ENCODE measurements around the gene GRK5. TPM values are rescaled to one million over a fixed set of nuclear protein-coding genes. Genes with fewer than 3 reads are reported as not detected.

The GRK5 gene
- total RNA-seq, 1 donor from 2014 or later, result 52.8 TPM

DNA sequence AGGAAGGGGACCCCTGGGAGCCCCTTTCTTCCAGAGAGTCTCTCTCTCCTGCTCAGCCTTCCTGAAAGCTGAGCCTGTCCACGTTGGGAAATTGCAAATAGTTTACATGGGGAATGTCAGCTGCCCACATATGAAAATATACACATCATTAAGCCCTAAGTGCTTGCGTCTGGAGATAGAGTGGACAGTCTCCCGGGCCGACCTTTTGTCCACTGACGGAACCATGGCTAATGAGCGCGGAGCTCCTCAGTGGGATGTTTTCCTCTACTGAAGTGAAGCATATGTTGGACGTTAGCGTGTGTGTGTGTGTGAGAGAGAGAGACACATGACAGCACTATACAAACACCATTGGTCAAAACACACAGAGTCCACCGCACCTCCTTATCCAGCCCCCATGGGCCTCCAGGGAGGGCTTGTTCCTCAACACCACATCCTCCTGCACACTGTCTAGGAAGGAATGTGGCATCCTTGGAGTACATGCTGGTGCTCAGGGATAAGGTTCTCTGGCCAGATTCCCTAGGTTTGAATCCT, 206.8 kb downstream of the GRK5 start:
- DNase-seq, result no peak
- Histone ChIP-seq H3K4me3 (no peak overlapping the region), H3K27ac (replicated peaks) (peak overlapping the region; percentile 89), H3K9me3 (replicated peaks) (no peaks in the 10 kb centered on the region), H3K4me1 (peaks cover 82% of the 10 kb centered on the region), H3K36me3 (no peaks in the 10 kb centered on the region), H3K27me3 (ENCODE audit: low read depth) (no peaks in the 10 kb centered on the region)
- intact Hi-C loops (cut with micrococcal nuclease), result no loop called here
- TF ChIP-seq, protein P1, sequence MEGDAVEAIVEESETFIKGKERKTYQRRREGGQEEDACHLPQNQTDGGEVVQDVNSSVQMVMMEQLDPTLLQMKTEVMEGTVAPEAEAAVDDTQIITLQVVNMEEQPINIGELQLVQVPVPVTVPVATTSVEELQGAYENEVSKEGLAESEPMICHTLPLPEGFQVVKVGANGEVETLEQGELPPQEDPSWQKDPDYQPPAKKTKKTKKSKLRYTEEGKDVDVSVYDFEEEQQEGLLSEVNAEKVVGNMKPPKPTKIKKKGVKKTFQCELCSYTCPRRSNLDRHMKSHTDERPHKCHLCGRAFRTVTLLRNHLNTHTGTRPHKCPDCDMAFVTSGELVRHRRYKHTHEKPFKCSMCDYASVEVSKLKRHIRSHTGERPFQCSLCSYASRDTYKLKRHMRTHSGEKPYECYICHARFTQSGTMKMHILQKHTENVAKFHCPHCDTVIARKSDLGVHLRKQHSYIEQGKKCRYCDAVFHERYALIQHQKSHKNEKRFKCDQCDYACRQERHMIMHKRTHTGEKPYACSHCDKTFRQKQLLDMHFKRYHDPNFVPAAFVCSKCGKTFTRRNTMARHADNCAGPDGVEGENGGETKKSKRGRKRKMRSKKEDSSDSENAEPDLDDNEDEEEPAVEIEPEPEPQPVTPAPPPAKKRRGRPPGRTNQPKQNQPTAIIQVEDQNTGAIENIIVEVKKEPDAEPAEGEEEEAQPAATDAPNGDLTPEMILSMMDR (IDR thresholded peaks at IDR 0.05; ENCODE audit: borderline replicate concordance), result no peak

DNA sequence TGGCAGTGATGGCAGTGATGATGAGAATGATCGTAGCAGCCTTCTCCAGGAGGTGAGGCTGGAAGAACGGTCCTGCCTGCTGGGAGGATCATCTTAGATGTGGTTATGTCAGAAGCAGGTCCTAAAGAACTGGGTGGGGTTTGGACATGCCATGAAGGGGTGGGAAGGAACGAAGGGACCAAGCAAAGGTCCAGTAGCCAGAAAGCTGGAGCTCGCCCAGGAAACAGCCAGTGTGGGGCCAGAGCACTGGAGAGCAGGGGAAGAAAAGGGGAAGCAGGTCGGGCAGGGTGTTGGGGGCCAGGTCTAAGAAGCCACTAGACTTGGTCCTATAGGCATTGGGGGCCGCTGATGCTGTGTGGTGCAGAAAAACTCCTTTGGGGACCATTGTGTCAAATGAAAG, 207.8 kb downstream of the GRK5 start:
- TF ChIP-seq, protein P1 (IDR thresholded peaks at IDR 0.05; ENCODE audit: borderline replicate concordance), result no peak
- DNase-seq, result no peak
- intact Hi-C loops (cut with micrococcal nuclease), result loop anchor here (5.0 kb wide), 1 partner anchor 213 kb away; no protein-coding TSS in a partner anchor

DNA sequence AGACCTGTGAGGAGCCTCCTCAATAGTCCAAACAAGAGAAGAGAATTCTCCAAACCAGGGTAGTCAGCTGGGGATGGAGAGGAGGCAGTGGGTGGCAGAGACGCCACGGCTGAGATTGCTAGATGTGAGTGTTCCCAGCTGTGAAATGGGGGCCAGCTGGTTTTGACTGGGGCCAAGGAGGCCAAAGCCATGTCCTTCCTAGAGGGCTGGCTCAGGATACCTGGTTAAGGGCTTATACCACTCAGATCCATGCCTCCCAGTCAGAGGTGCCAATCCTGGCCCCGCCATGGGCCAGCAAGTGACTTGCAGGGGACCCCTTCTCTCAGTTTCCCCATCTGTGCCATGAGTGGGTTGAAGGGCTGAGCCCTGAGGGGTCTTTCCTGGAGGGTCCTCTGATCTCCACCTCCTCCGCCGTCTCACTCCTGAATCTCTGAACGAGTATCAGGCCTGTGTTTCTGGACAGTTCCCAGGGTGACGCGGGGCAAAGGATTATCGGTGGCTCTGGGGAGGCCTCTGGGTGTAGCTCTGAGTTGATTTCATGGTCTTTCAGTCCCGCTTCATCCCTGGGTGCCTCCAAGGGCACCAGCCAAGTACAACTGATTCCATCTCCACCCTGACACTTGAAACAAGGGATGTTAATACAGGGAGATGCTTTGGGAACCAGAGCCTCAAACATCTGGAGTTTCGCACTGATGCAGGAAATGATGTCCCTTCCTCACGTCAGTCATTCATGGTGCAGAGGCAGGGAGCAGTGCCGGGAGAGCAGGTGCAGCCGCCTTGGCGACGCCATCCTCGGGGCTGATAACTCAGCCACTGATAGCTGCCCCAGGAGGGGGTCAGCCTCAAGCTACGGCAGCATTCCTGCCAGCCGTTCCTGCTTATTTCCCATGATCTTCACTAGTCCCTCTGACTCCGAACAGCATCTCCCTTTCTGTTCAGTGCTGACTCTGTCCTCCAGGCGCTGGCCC, 208.4 kb downstream of the GRK5 start:
- intact Hi-C loops (cut with micrococcal nuclease), result loop anchor here (5.0 kb wide), 1 partner anchor 214 kb away; no protein-coding TSS in a partner anchor
- peaks cover 70% of the 10 kb centered on the region for H3K4me1 ChIP-seq
- H3K27ac ChIP-seq (replicated peaks), result peak overlapping the region; percentile 89
- H3K27me3 ChIP-seq (ENCODE audit: low read depth), result no peaks in the 10 kb centered on the region
- H3K9me3 ChIP-seq (replicated peaks), result no peaks in the 10 kb centered on the region
- TF ChIP-seq, protein P1 (IDR thresholded peaks at IDR 0.05; ENCODE audit: borderline replicate concordance), result no peak
- H3K36me3 ChIP-seq, result no peaks in the 10 kb centered on the region
- H3K4me3 ChIP-seq, result no peak overlapping the region
- DNase-seq, result no peak

More for the DNA sequence above, 207.8 kb downstream of the GRK5 start:
- Histone ChIP-seq H3K27ac (replicated peaks) (peak overlapping the region; percentile 89), H3K9me3 (replicated peaks) (no peaks in the 10 kb centered on the region), H3K36me3 (no peaks in the 10 kb centered on the region), H3K4me1 (peaks cover 74% of the 10 kb centered on the region), H3K27me3 (ENCODE audit: low read depth) (no peaks in the 10 kb centered on the region), H3K4me3 (no peak overlapping the region)

DNA sequence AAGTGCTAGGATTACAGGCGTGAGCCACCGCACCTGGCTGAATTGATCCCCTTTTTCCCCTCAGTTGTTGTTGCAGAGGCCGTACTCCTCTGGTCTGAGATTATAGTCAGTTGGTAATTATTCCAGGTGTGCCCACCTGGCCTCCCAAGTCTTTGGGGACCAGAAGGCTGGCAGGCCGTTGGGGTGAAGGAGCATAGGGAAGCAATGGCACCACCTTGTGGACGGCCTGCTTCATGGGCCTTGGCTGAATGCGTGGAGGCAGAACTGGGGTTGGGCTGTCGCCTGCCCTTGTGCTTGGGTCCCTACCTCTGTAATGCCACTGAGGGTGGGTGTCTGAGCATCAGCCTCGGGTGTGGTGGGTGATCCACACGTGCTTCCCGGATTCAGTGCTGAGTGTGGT, 209.5 kb downstream of the GRK5 start:
- peak overlapping the region; percentile 89 for H3K27ac ChIP-seq (replicated peaks)
- intact Hi-C loops (cut with micrococcal nuclease), result loop anchor here (5.0 kb wide), 1 partner anchor 215 kb away; no protein-coding TSS in a partner anchor
- H3K27me3 ChIP-seq (ENCODE audit: low read depth), result no peaks in the 10 kb centered on the region
- H3K4me1 ChIP-seq, result peaks cover 70% of the 10 kb centered on the region
- H3K9me3 ChIP-seq (replicated peaks), result no peaks in the 10 kb centered on the region
- DNase-seq, result peak; percentile 73
- no peaks in the 10 kb centered on the region for H3K36me3 ChIP-seq
- no peak overlapping the region for H3K4me3 ChIP-seq
- TF ChIP-seq, protein P1 (IDR thresholded peaks at IDR 0.05; ENCODE audit: borderline replicate concordance), result peak; percentile 84

DNA sequence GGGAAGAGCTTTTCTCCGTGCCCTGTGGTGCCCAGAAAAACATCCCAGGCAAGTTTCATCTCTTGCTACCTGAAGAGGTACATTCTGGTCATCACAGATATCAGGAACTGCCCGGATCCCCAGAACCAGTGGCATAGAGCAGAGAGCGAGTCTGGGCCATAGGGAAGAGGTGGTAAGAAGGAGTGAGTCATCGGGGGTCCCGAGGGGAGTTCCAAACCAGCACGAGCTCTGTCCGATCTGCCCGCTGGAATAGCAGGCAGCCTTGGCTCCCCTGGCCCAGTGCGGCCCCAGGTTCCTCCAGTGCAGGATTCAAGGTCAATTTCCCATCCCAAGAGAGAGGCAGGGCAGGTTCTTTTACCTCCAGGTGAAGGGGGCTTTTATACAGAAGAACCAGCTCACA, 210.5 kb downstream of the GRK5 start:
- peak overlapping the region; percentile 89 for H3K27ac ChIP-seq (replicated peaks)
- intact Hi-C loops (cut with micrococcal nuclease), result loop anchor here (5.0 kb wide), 1 partner anchor 216 kb away; no protein-coding TSS in a partner anchor
- no peaks in the 10 kb centered on the region for H3K9me3 ChIP-seq (replicated peaks)
- DNase-seq, result no peak
- H3K4me3 ChIP-seq, result no peak overlapping the region
- TF ChIP-seq, protein P1 (IDR thresholded peaks at IDR 0.05; ENCODE audit: borderline replicate concordance), result no peak
- H3K4me1 ChIP-seq, result peaks cover 69% of the 10 kb centered on the region
- peaks cover 4% of the 10 kb centered on the region for H3K36me3 ChIP-seq
- H3K27me3 ChIP-seq (ENCODE audit: low read depth), result no peaks in the 10 kb centered on the region

Data from left ventricle myocardium inferior (tissue), 1 donor.